ENCODE measurements around the gene SLC16A8. TPM values are rescaled to one million over a fixed set of nuclear protein-coding genes. Genes with fewer than 3 reads are reported as not detected.

The SLC16A8 gene
- total RNA-seq, 1 donor from 2014 or later, result 1.0 TPM

DNA sequence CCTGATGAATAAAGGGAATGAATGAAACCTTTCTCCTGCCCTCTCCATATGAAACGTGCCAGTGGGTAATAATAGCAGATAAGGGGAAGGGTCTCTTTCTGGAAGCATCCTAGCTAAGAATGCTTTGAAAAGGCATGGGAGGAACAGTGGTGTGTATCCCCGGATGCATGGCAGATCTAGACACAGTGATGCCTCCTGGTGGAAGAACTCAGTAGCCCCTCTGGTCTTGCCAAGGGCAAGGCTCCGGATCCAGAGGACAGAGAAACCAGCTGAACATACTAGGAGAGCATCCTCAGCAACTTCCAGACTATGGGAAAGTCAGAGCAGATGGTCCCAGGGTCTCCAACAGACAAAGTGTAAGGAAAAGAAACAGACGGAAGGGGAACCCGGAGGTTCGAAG is 20.1 kb upstream of the SLC16A8 start:
- no peaks in the 10 kb centered on the region for H3K27me3 ChIP-seq (ENCODE audit: control insufficient read depth in 3 of 3, insufficient read depth in 3 of 3, low read length in 3 of 3)
- H3K9ac ChIP-seq (ENCODE audit: low read depth in 1 of 3, low read length in 3 of 3), result no peak overlapping the region
- H3K36me3 ChIP-seq (ENCODE audit: control insufficient read depth in 3 of 3, insufficient read depth in 3 of 3, low read length in 3 of 3), result no peaks in the 10 kb centered on the region
- H3K4me1 ChIP-seq (ENCODE audit: control insufficient read depth in 3 of 3, insufficient read depth in 3 of 3, low read length in 3 of 3), result no peaks in the 10 kb centered on the region
- H3K9me3 ChIP-seq (ENCODE audit: control insufficient read depth in 3 of 3, low read length in 3 of 3), result no peaks in the 10 kb centered on the region
- H3K27ac ChIP-seq (ENCODE audit: low read depth, low read length), result no peak overlapping the region
- no peak overlapping the region for H3K4me3 ChIP-seq (ENCODE audit: low read length in 3 of 3)

DNA sequence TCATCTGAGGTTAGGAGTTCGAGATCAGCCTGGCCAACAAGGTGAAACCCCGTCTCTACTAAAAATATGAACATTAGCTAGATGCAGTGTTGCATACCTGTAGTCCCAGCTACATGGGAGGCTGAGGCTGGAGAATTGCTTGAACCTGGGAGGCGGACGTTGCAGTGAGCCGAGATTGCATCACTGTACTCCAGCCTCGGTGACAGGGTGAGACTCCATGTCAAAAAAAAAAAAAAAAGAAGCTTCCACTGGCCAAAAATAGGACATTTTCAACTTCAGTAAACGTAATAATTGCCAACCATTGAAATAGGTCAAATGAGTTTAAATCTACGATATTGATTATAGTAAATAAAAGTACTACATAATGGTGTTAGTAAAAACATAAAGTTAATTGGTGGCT is 19.7 kb upstream of the SLC16A8 start:
- H3K36me3 ChIP-seq (ENCODE audit: control insufficient read depth in 3 of 3, insufficient read depth in 3 of 3, low read length in 3 of 3), result no peaks in the 10 kb centered on the region

DNA sequence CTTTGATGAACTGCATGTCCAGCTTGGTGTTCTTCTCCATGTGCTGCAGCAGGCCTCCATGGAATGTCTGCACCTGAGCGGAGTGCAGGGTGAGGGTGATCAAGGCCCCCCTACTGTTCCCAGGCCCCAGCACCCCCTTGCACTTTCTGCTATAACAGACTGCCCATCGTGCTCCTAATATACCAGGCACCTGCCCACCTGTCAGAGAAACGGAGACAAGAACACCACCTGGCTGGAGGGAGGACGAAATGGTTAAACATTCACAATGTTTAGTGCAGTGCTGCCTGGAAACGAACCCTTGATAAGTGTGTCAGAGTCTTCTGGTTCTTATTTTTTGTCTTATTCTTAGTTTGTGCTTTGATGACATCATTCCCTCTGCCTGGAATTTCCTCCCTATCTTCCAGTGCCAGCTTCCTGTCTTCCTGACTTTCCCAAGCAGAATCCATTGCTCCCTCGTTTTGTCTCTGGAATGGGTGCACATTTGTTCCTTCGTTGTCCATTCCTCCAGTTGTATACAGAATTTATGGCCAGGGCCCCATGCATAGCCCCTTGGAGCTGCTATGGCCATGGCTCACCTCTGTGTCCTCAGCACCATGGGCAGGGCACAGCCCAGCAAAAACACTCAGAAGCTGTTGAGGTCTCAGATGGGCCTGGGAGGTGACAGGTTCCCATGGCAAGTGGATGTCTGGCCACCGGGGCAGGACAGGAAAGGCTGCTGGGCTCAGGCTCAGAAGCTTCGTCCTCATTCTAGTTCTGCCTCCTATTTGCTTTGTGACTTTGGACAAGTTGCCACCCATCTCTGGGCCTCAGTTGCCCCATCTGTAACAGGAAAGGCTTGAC is 14.6 kb upstream of the SLC16A8 start:
- no peaks in the 10 kb centered on the region for H3K36me3 ChIP-seq (ENCODE audit: control insufficient read depth in 3 of 3, insufficient read depth in 3 of 3, low read length in 3 of 3)
- H3K27me3 ChIP-seq (ENCODE audit: control insufficient read depth in 3 of 3, insufficient read depth in 3 of 3, low read length in 3 of 3), result no peaks in the 10 kb centered on the region
- H3K4me1 ChIP-seq (ENCODE audit: control insufficient read depth in 3 of 3, insufficient read depth in 3 of 3, low read length in 3 of 3), result peaks cover 0 to 5% (median 3%) of the 10 kb centered on the region in 3 donors
- no peak overlapping the region for H3K4me3 ChIP-seq (ENCODE audit: low read length in 3 of 3)
- H3K27ac ChIP-seq (ENCODE audit: low read depth, low read length), result no peak overlapping the region
- H3K9ac ChIP-seq (ENCODE audit: low read depth in 1 of 3, low read length in 3 of 3), result no peak overlapping the region
- no peaks in the 10 kb centered on the region for H3K9me3 ChIP-seq (ENCODE audit: control insufficient read depth in 3 of 3, low read length in 3 of 3)

More for the DNA sequence above, 19.7 kb upstream of the SLC16A8 start:
- Histone ChIP-seq H3K9ac (ENCODE audit: low read depth in 1 of 3, low read length in 3 of 3) (no peak overlapping the region), H3K27me3 (ENCODE audit: control insufficient read depth in 3 of 3, insufficient read depth in 3 of 3, low read length in 3 of 3) (no peaks in the 10 kb centered on the region), H3K4me1 (ENCODE audit: control insufficient read depth in 3 of 3, insufficient read depth in 3 of 3, low read length in 3 of 3) (peaks cover 0 to 2% (median 0%) of the 10 kb centered on the region in 3 donors), H3K27ac (ENCODE audit: low read depth, low read length) (no peak overlapping the region), H3K9me3 (ENCODE audit: control insufficient read depth in 3 of 3, low read length in 3 of 3) (no peaks in the 10 kb centered on the region), H3K4me3 (ENCODE audit: low read length in 3 of 3) (no peak overlapping the region)

DNA sequence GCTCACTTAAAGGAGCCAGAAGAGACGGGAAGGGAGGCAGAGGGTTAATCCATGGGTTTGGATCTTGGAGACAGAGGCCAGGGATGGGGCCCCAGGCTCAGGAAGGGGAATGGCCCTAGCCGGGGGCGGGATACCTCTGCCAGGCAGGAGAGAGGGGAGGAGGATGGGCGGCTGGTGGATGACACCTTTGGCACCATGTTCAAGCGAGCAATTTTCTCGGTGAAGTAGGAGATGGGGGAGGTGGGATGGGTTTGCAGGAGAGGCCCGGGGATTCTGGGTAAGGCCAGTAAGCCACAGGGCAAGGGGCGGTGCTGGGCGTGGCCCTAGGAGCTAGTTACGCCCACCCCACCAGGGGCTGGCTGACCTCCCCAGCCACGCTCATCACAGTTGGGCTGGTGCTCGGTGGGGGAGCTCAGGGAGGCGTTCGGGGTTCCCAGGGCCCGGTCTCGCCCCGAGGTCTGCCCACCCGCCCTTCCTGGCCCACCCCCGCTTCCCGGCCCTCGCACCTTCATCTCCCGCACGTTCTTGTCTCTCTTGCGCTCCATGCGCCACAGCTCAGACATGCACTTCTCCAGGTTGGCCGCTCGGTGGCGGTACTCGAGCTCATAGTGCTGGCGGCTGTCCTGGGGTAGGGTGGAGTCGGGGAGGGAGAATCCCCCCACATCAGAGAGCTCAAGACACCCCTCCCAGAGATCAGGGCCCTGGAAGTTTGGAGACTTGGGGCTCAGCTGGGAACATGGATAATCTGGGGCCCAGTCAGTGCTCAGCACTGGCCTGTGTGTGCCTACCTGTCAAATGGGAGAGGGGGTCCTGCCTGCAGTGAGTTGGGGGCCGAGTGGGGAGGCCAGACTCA is 13.8 kb upstream of the SLC16A8 start:
- H3K4me1 ChIP-seq (ENCODE audit: control insufficient read depth in 3 of 3, insufficient read depth in 3 of 3, low read length in 3 of 3), result peaks cover 0 to 5% (median 3%) of the 10 kb centered on the region in 3 donors
- no peaks in the 10 kb centered on the region for H3K9me3 ChIP-seq (ENCODE audit: control insufficient read depth in 3 of 3, low read length in 3 of 3)
- H3K27me3 ChIP-seq (ENCODE audit: control insufficient read depth in 3 of 3, insufficient read depth in 3 of 3, low read length in 3 of 3), result no peaks in the 10 kb centered on the region
- H3K9ac ChIP-seq (ENCODE audit: low read depth in 1 of 3, low read length in 3 of 3), result no peak overlapping the region
- H3K36me3 ChIP-seq (ENCODE audit: control insufficient read depth in 3 of 3, insufficient read depth in 3 of 3, low read length in 3 of 3), result no peaks in the 10 kb centered on the region
- no peak overlapping the region for H3K4me3 ChIP-seq (ENCODE audit: low read length in 3 of 3)
- no peak overlapping the region for H3K27ac ChIP-seq (ENCODE audit: low read depth, low read length)

DNA sequence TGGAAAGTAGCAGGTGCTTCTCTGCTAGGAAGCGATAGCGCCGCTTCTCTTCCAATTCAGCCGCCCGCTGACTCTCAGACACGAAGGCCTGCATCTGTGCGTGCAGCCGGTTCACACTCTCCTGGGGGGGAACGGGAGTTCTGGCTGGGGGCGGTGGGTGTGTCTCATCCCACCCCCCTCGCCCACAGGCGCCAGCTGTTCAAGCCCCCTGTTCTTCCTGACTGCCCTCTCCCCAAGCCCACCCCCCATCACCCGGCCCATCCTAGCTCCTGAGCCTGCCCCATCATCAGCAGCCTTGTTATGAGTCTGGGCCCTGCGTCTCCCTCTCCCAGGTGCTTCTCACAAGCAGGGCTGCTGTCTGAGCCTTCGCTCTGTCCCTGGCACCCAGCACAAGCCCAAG is 13.1 kb upstream of the SLC16A8 start:
- Histone ChIP-seq H3K9me3 (ENCODE audit: control insufficient read depth in 3 of 3, low read length in 3 of 3) (no peaks in the 10 kb centered on the region), H3K4me3 (ENCODE audit: low read length in 3 of 3) (no peak overlapping the region), H3K9ac (ENCODE audit: low read depth in 1 of 3, low read length in 3 of 3) (no peak overlapping the region), H3K27ac (ENCODE audit: low read depth, low read length) (no peak overlapping the region), H3K4me1 (ENCODE audit: control insufficient read depth in 3 of 3, insufficient read depth in 3 of 3, low read length in 3 of 3) (peaks cover 0 to 5% (median 3%) of the 10 kb centered on the region in 3 donors), H3K36me3 (ENCODE audit: control insufficient read depth in 3 of 3, insufficient read depth in 3 of 3, low read length in 3 of 3) (no peaks in the 10 kb centered on the region), H3K27me3 (ENCODE audit: control insufficient read depth in 3 of 3, insufficient read depth in 3 of 3, low read length in 3 of 3) (no peaks in the 10 kb centered on the region)

DNA sequence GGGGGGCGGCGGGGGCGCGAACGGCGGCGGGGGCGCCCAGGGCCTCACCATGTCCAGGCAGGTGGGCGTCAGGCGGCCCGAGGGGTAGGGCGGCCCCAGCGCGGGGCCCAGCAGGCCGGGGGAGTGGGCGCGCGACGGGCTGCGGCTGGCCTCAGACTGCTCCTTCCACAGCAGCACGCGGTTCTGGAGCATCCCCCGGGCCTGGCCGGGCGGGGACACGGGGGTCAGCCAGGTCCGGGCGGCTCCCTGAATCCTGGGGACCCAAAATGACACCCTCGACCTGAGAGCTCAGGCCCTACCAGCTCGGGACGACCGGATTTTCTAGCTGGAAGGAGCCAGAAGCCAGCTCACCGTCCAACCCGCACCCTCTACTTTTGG is 5.5 kb upstream of the SLC16A8 start:
- Histone ChIP-seq H3K27ac (ENCODE audit: low read depth, low read length) (no peak overlapping the region), H3K9me3 (ENCODE audit: control insufficient read depth in 3 of 3, low read length in 3 of 3) (no peaks in the 10 kb centered on the region), H3K4me1 (ENCODE audit: control insufficient read depth in 3 of 3, insufficient read depth in 3 of 3, low read length in 3 of 3) (peaks cover 0 to 3% (median 0%) of the 10 kb centered on the region in 3 donors), H3K36me3 (ENCODE audit: control insufficient read depth in 3 of 3, insufficient read depth in 3 of 3, low read length in 3 of 3) (peaks cover 0 to 5% (median 4%) of the 10 kb centered on the region in 3 donors), H3K27me3 (ENCODE audit: control insufficient read depth in 3 of 3, insufficient read depth in 3 of 3, low read length in 3 of 3) (peaks cover 7 to 11% (median 10%) of the 10 kb centered on the region in 3 donors), H3K9ac (ENCODE audit: low read depth in 1 of 3, low read length in 3 of 3) (no peak overlapping the region), H3K4me3 (ENCODE audit: low read length in 3 of 3) (no peak overlapping the region)

DNA sequence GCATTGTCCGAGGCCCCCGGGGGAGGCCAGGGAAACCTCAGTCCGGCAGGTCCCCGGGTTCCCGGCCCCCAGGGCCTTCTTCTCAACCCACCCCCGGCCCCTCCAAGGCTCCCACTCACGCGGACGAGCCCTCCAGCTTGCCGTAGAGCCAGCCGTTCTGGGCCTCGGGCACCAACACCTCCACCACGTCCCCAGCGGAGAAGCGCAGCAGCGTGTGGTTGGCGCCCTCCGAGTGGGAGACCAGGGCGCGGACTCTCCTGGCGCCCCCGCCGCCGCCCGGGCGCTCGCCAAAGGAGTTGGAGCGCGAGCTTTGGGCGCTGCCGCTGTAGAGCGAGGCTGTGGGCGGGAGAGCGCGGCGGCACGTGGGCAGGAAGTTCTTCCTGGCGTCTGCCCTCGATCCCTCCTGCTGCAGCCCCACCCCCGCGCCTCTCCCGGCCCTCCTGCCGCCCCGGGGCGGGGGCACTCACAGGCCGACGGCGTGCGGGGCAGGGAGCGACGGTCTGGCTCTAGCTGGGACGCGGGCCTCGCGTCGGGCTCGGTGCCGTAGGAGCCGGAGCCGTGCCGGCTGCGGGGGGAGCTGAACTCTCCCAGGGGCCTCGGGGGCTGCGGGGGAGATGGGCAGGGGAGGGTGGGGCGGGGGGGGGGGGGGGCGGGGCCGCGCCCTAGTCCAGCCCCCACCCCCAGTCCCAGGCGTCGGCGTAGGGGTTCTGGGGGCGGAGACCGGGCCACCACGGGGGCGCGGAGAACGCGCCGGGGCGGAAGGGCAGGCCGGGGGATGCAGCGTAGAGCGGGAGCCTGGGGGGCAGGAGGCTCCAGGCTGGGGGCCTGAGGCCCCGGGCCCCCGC is 4.9 kb upstream of the SLC16A8 start:
- Histone ChIP-seq H3K4me3 (ENCODE audit: low read length in 3 of 3) (peak overlapping the region in 1 of 3 donors; percentile 29), H3K27ac (ENCODE audit: low read depth, low read length) (no peak overlapping the region), H3K9ac (ENCODE audit: low read depth in 1 of 3, low read length in 3 of 3) (no peak overlapping the region), H3K9me3 (ENCODE audit: control insufficient read depth in 3 of 3, low read length in 3 of 3) (no peaks in the 10 kb centered on the region), H3K4me1 (ENCODE audit: control insufficient read depth in 3 of 3, insufficient read depth in 3 of 3, low read length in 3 of 3) (peaks cover 0 to 3% (median 0%) of the 10 kb centered on the region in 3 donors), H3K36me3 (ENCODE audit: control insufficient read depth in 3 of 3, insufficient read depth in 3 of 3, low read length in 3 of 3) (peaks cover 0 to 5% (median 4%) of the 10 kb centered on the region in 3 donors), H3K27me3 (ENCODE audit: control insufficient read depth in 3 of 3, insufficient read depth in 3 of 3, low read length in 3 of 3) (peaks cover 7 to 11% (median 10%) of the 10 kb centered on the region in 3 donors)

DNA sequence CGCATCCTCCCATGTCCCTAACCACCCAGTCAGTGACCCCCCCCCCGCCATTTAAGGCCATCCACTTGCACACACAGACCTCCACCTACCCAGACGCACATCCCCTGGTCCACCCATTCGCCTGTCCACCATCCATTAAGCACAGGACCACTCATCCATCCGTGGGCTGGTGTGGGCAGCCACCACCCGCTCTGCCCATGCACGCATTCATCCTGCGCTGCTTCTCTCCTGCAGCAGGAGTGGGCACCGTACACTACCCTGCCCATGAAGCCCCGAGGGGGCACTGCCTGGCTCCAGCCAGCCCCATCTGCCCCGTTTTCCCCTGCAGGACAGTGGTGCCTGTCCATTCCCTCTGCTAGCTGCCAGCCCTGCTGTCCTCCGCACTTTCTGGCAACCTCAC is 3.9 kb upstream of the SLC16A8 start:
- Histone ChIP-seq H3K36me3 (ENCODE audit: control insufficient read depth in 3 of 3, insufficient read depth in 3 of 3, low read length in 3 of 3) (peaks cover 0 to 5% (median 4%) of the 10 kb centered on the region in 3 donors), H3K4me1 (ENCODE audit: control insufficient read depth in 3 of 3, insufficient read depth in 3 of 3, low read length in 3 of 3) (peaks cover 0 to 3% (median 0%) of the 10 kb centered on the region in 3 donors), H3K9me3 (ENCODE audit: control insufficient read depth in 3 of 3, low read length in 3 of 3) (no peaks in the 10 kb centered on the region), H3K9ac (ENCODE audit: low read depth in 1 of 3, low read length in 3 of 3) (no peak overlapping the region), H3K27me3 (ENCODE audit: control insufficient read depth in 3 of 3, insufficient read depth in 3 of 3, low read length in 3 of 3) (peaks cover 12 to 17% (median 13%) of the 10 kb centered on the region in 3 donors), H3K27ac (ENCODE audit: low read depth, low read length) (no peak overlapping the region), H3K4me3 (ENCODE audit: low read length in 3 of 3) (no peak overlapping the region)

DNA sequence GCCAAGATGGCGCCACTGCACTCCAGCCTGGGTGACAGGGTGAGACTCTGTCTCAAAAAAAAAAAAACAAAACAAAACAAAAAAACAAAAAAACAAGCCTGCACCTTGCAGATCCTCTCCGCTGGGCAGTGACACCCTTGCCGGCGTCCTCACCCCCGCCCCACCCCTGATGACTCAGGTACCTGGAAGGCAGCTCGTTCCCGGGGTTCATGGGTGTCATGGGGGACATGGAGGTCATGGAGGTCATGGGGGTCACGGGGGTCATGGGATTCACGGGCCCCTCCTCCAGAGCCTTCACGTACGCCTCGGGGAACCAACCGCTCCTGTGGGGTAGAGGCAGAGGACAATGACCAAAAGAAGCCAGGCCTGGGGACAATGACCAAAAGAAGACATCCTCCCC is 3.0 kb upstream of the SLC16A8 start:
- Histone ChIP-seq H3K27me3 (ENCODE audit: control insufficient read depth in 3 of 3, insufficient read depth in 3 of 3, low read length in 3 of 3) (peaks cover 19 to 22% (median 22%) of the 10 kb centered on the region in 3 donors), H3K4me3 (ENCODE audit: low read length in 3 of 3) (no peak overlapping the region), H3K9ac (ENCODE audit: low read depth in 1 of 3, low read length in 3 of 3) (no peak overlapping the region), H3K4me1 (ENCODE audit: control insufficient read depth in 3 of 3, insufficient read depth in 3 of 3, low read length in 3 of 3) (peaks cover under 1 to 7% (median under 1%) of the 10 kb centered on the region in 3 donors), H3K9me3 (ENCODE audit: control insufficient read depth in 3 of 3, low read length in 3 of 3) (no peaks in the 10 kb centered on the region), H3K36me3 (ENCODE audit: control insufficient read depth in 3 of 3, insufficient read depth in 3 of 3, low read length in 3 of 3) (peaks cover 0 to 5% (median 4%) of the 10 kb centered on the region in 3 donors), H3K27ac (ENCODE audit: low read depth, low read length) (no peak overlapping the region)
